ENCODE data around the gene SOAT2.

- TF ChIP-seq, protein P1, sequence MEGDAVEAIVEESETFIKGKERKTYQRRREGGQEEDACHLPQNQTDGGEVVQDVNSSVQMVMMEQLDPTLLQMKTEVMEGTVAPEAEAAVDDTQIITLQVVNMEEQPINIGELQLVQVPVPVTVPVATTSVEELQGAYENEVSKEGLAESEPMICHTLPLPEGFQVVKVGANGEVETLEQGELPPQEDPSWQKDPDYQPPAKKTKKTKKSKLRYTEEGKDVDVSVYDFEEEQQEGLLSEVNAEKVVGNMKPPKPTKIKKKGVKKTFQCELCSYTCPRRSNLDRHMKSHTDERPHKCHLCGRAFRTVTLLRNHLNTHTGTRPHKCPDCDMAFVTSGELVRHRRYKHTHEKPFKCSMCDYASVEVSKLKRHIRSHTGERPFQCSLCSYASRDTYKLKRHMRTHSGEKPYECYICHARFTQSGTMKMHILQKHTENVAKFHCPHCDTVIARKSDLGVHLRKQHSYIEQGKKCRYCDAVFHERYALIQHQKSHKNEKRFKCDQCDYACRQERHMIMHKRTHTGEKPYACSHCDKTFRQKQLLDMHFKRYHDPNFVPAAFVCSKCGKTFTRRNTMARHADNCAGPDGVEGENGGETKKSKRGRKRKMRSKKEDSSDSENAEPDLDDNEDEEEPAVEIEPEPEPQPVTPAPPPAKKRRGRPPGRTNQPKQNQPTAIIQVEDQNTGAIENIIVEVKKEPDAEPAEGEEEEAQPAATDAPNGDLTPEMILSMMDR (IDR thresholded peaks at IDR 0.05; ENCODE audit: low read depth, low read length, missing input control): no peak
- no peak for TF ChIP-seq SP1 (IDR thresholded peaks at IDR 0.05)
- no peak for TF ChIP-seq RAD21 (IDR thresholded peaks at IDR 0.05)
- no peak for TF ChIP-seq MAX (IDR thresholded peaks at IDR 0.05)
- TF ChIP-seq EGR1 (IDR thresholded peaks at IDR 0.05; ENCODE audit: low read depth in 2 of 2): no peak
- TF ChIP-seq HNF4G (IDR thresholded peaks at IDR 0.05): no peak
- no peak for TF ChIP-seq JUND (IDR thresholded peaks at IDR 0.05)
- TF ChIP-seq, protein P2, sequence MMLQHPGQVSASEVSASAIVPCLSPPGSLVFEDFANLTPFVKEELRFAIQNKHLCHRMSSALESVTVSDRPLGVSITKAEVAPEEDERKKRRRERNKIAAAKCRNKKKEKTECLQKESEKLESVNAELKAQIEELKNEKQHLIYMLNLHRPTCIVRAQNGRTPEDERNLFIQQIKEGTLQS (IDR thresholded peaks at IDR 0.05): no peak
- TF ChIP-seq RXRA (IDR thresholded peaks at IDR 0.05): no peak
- TF ChIP-seq REST (IDR thresholded peaks at IDR 0.05): no peak
- TF ChIP-seq GABPA (IDR thresholded peaks at IDR 0.05 in 1 of 2, conservative IDR thresholded peaks at IDR 0.05 in 1 of 2): no peak
- no peak for TF ChIP-seq FOXA1 (IDR thresholded peaks at IDR 0.05)
- TF ChIP-seq TAF1 (conservative IDR thresholded peaks at IDR 0.05): no peak
These were observed 45.3 kb upstream of the SOAT2 start for GRCh38 chr12:53057816-53058500.
